Liver (tissue), 3 donors: ENCODE measurements around the gene TOMM5.

Source experiments
- EGR1 ChIP-seq, 2 donors: IDR thresholded peaks; 2 replicates each; pipeline ENCODE4 v1.6.1; 2016 to 2018; ENCODE audit warnings: antibody characterized with exemption in 2 of 2, low read depth in 2 of 2
- GABPA ChIP-seq, 2 donors: IDR thresholded peaks in 1 of 2; conservative IDR thresholded peaks in 1 of 2; 2 replicates each; pipeline ENCODE4 v1.6.1; 2016; ENCODE audit warnings: antibody characterized with exemption in 2 of 2, mild to moderate bottlenecking in 1 of 2, moderate library complexity in 1 of 2
- RAD21 ChIP-seq, 2 donors: IDR thresholded peaks; 2 replicates each; pipeline ENCODE4 v1.6.1; 2016; ENCODE audit warnings: antibody characterized with exemption in 2 of 2, mild to moderate bottlenecking in 2 of 2
- TF ChIP-seq, protein P1 (sequence below): fragments of 150-350 bp; IDR thresholded peaks from 2 replicates; pipeline ENCODE4 v1.5.1; 2017; ENCODE audit warnings: improper control_type of control experiment, low read depth, low read length; ENCODE audit not compliant: missing input control
- TF ChIP-seq, protein P2 (sequence below): IDR thresholded peaks from 2 replicates; pipeline ENCODE4 v1.6.1; 2016; ENCODE audit warnings: antibody characterized with exemption, mild to moderate bottlenecking
- donor health status: healthy.
- donor health status: healthy.

DNA sequence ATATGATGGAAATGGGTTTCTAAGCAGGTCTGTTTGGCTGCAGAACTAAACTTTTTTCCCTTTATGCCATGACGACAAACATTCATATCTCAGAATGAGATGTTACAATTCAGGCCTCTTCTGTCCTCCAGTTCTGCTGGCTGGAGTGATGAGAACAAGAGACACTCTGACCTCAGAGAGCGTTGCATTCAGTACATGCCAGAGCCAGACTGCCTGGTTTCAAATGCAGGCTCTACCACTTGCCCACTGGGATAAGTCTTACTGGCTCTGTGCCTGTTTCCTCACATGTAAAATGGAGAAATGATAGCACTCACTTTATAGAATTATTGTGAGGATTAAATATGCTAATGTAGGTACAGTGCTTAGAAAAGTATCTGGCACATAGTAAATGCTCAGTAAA lies 24.8 kb upstream of the TOMM5 start:
- TF ChIP-seq, protein P1, sequence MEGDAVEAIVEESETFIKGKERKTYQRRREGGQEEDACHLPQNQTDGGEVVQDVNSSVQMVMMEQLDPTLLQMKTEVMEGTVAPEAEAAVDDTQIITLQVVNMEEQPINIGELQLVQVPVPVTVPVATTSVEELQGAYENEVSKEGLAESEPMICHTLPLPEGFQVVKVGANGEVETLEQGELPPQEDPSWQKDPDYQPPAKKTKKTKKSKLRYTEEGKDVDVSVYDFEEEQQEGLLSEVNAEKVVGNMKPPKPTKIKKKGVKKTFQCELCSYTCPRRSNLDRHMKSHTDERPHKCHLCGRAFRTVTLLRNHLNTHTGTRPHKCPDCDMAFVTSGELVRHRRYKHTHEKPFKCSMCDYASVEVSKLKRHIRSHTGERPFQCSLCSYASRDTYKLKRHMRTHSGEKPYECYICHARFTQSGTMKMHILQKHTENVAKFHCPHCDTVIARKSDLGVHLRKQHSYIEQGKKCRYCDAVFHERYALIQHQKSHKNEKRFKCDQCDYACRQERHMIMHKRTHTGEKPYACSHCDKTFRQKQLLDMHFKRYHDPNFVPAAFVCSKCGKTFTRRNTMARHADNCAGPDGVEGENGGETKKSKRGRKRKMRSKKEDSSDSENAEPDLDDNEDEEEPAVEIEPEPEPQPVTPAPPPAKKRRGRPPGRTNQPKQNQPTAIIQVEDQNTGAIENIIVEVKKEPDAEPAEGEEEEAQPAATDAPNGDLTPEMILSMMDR: no peak
- TF ChIP-seq RAD21 (IDR thresholded peaks at IDR 0.05) (no peak), GABPA (IDR thresholded peaks at IDR 0.05 in 1 of 2, conservative IDR thresholded peaks at IDR 0.05 in 1 of 2) (no peak), EGR1 (IDR thresholded peaks at IDR 0.05; ENCODE audit: low read depth in 2 of 2) (no peak)
- TF ChIP-seq, protein P2, sequence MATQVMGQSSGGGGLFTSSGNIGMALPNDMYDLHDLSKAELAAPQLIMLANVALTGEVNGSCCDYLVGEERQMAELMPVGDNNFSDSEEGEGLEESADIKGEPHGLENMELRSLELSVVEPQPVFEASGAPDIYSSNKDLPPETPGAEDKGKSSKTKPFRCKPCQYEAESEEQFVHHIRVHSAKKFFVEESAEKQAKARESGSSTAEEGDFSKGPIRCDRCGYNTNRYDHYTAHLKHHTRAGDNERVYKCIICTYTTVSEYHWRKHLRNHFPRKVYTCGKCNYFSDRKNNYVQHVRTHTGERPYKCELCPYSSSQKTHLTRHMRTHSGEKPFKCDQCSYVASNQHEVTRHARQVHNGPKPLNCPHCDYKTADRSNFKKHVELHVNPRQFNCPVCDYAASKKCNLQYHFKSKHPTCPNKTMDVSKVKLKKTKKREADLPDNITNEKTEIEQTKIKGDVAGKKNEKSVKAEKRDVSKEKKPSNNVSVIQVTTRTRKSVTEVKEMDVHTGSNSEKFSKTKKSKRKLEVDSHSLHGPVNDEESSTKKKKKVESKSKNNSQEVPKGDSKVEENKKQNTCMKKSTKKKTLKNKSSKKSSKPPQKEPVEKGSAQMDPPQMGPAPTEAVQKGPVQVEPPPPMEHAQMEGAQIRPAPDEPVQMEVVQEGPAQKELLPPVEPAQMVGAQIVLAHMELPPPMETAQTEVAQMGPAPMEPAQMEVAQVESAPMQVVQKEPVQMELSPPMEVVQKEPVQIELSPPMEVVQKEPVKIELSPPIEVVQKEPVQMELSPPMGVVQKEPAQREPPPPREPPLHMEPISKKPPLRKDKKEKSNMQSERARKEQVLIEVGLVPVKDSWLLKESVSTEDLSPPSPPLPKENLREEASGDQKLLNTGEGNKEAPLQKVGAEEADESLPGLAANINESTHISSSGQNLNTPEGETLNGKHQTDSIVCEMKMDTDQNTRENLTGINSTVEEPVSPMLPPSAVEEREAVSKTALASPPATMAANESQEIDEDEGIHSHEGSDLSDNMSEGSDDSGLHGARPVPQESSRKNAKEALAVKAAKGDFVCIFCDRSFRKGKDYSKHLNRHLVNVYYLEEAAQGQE: no peak
